HG02884 (cell line): ENCODE results near the gene TSPAN11.

ENCODE experiments used
- ATAC-seq: cut with Tn5 transposase; IDR thresholded peaks from one replicate; pipeline ENCODE4 v1.9.1; 2021; ENCODE audit warnings: mild to moderate bottlenecking, moderate library complexity; ENCODE audit not compliant: unreplicated experiment

The TSPAN11 gene

GRCh38 chr12:30977537-30978349 lies 51.2 kb downstream of the TSPAN11 start:
- ATAC-seq, result no peak

GRCh38 chr12:30978639-30979038 lies 52.1 kb downstream of the TSPAN11 start:
- no peak for ATAC-seq

GRCh38 chr12:30979371-30980259 lies 53.1 kb downstream of the TSPAN11 start:
- ATAC-seq, result no peak

DNA sequence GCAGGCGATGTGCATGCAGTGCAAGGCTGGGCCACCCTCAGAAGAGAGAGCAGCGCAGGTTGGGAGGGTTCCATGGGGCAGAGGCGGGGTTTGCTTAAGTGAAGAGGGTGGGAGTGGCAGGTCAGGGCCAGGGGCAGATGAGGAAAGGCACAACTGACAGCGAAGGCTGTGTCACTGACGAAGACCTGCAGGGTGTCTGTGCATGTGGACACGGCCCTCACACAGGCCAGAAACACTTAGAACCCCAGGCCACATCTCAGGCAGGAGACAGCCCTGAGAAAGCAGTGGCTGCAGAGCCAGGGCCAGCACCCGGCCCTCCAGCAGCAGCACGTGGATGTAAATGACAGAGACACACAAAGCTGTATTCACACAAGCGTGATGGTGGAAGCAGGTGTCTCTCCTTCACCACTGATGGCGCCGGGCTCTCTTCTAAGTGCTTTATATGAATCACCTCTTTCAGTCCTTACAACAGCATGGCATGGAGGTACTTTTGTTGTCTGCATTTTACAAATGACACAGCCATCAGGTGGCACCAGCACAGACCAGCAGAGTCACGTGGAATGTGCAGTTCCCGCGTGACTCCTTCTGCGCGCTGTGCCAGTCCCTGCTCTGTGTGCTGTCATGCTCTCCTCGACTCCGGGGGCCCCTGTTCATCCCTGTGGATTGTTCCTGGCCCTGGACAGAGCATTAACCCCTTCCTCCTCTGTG lies 54.6 kb downstream of the TSPAN11 start:
- no peak for ATAC-seq

DNA sequence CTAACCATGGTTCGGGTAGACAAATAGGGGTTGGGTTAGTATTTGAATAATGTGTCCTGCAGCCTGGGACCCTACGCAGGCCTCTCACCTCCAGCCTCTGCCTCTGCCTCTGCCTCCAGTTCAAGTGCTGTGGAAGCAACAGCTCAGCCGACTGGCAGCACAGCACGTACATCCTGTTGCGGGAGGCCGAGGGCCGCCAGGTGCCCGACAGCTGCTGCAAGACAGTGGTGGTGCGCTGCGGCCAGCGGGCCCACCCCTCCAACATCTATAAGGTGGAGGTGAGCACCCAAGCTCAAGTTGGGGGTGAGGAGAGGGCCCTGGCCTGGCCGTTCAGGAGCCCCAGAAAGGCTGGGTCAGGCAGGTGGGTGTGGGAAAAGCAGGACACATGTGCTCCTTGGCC lies 55.9 kb downstream of the TSPAN11 start:
- no peak for ATAC-seq

DNA sequence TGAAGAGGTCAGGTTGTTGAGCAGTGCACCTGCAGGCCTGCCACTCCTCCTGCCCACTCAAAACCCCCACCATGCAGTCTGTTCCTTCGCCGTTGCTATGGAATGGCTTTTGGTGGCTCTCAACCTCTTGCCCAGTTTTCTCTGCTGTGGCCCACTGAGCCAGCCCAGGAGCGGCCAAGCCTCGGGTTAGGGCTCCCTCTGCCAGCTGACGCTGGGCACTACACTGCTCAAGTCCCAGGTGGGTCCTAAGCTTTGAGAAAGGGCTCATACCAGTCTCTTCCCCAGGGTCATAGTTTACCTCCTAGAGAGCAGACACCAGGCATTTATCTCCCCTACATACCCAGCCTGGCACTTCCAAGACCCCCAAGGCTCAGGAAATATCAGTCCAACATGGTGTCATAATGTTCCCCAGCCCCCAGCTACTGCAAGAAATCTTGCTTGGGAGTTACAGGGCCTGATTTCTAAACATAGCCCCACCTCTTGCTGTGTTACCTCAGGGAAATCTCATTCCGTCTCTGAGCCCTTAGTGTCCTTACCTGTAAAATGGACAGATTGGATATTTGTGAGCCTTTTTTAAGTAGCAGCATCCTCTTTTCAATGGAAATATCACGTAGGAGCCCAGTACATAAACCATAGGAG lies 59.4 kb downstream of the TSPAN11 start:
- ATAC-seq, result no peak

DNA sequence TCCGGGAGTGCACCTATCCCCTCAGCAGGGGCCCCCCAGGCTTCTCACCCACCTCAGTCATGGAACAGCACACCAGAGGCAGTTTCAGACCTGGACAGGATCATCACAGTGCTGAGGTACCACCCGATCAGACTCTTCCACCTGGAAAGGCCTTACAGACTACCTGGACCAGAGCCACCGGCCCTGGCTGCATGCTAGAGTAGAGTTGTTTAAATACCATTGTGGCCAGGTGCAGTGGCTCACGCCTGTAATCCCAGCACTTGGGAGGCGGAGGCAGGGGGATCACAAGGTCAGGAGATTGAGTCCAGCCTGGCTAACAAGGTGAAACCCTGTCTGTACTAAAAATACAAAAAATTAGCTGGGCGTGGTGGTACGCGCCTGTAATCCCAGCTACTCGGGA lies 61.5 kb downstream of the TSPAN11 start:
- ATAC-seq, result no peak

- ATAC-seq, result no peak
Measured at GRCh38 chr12:30988646-30989286, 62.2 kb downstream of the TSPAN11 start.

DNA sequence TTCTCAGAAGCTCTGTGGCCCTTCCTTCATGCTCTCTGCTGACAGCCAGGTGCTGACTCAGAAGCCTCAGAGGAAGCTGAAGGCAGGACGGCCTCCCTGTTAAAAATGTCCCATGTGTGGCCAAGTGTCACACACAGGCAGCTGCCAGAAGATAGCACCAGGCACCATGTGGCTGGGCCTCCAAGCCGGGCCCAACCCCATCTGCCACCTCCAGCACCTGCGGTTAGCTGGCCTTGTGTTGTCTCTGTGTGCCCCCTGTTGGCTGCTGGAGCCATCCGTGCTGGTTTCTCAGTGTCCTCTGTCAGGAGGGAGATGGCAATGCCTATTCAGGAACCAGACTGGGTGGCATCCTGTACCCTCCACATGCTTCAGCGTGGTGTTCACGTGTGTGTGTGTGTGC lies 63.2 kb downstream of the TSPAN11 start:
- ATAC-seq, result no peak

GRCh38 chr12:30990316-30990715 lies 63.8 kb downstream of the TSPAN11 start:
- ATAC-seq, result no peak

- ATAC-seq, result no peak
Measured at GRCh38 chr12:30990776-30991175, 64.2 kb downstream of the TSPAN11 start.

DNA sequence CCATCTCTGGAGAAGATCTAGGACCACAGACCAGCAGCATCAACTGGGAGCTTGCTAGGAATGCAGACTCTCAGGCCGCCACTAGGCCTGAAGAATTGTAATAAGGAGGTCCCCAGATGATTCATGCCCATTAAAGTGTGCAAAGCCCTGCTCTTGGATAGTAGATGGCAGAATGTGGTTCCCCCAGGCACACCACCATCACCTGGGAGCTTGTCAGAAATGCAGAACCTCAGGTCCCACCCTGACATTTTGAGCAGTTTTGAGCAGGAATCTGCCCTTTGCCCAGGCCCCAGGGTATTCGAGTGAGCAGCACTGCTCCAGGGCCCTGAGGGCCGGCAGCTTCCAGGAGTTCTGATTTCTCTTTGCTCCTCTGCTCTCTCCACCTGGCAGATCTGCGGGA lies 64.9 kb downstream of the TSPAN11 start:
- no peak for ATAC-seq

DNA sequence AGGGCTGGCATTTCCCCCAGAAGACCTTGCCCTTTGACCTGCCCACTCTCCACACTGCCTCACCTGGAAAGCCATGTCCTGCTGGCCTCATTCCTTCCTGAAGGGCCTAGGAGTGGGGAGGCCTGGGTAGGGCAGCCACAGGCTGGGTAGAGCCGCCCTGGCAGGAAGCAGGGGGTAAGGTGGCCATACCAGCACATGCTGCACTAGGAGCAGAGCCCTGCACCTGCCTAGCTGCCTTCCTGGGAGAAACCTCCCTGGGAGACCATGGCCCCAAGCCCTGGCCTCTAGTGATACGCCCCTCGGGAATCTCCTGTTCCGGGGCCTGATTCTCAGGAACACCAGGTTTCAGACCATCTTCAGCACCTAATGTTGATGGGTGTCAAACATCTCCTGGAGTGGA lies 65.8 kb downstream of the TSPAN11 start:
- ATAC-seq, result no peak

DNA sequence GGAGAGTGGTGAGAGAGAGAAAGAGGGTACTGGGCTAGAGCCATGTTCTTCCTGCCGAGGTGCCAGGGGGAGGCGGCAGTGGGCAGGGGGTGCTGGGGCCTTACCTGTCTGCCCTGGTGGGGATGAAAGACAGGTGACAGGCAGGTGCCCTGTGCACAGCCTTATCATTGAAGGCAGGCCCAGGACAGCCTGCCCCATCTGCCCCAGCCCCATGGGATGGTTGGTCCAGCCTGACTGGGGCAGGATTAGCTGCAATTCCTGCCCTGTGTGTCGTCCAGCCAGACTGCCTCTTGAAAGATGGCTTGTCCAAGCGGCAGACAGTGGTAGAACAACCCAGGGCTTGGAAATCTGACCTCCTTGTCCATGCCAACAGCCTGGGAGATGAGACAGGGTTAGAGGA lies 67.2 kb downstream of the TSPAN11 start:
- no peak for ATAC-seq

DNA sequence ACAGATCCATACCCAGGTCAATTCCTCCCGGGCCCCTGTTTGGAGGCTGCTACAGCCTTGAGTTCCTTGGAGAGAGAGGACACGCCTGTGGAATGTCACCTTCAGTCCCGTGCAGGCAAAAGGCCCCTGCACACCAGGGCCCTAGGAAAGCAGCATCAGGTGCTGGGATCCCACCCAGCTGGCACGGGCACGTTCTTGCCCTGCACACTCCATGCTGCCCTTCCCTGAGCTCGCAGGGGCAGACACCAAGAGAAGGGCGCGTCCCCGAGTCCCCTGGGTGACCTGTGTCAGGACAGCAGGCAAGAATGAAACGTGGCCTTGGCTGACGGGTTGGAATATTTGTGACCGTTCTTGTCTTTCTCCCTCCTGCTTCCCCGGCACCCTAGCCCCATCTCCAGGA lies 67.7 kb downstream of the TSPAN11 start:
- no peak for ATAC-seq

GRCh38 chr12:30996255-30996654 lies 69.7 kb downstream of the TSPAN11 start:
- ATAC-seq, result no peak

GRCh38 chr12:30996752-30997151 lies 70.2 kb downstream of the TSPAN11 start:
- ATAC-seq, result no peak

DNA sequence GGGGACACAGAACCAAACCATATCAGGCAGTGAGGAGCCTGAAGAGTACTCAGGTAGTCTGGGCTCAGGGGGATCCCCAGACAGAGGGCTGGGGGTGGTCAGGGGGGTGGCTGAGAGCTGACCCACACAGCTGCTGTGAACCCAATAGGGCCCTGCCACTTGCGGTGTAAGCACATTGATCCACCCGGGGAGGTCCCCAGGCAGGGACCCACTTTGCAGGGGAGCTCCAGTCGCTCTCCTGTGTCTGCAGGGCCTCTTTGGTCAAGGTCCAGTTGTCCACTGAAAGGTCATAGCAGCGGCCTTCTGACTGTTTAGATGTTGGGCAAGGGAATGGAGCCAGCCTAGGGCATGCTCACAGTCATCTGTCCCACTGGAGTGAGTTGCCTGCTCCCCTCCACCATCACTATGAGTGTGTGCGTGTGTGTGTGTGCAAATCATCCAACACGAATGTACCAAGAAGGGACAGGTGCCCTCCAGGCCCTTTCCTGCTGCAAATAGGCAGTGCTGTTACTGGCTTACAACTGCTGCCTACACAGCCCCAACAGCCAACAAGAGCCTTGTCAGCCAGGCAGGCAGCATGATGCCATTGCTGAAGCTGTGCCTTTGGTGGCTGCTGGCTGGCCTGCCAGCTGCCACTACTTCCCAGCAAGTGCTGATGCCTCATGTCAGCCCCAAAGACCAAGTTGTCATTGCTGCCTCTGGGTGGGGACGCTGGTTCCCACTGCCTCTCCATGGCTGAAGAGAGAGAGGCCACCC lies 71.3 kb downstream of the TSPAN11 start:
- no peak for ATAC-seq

DNA sequence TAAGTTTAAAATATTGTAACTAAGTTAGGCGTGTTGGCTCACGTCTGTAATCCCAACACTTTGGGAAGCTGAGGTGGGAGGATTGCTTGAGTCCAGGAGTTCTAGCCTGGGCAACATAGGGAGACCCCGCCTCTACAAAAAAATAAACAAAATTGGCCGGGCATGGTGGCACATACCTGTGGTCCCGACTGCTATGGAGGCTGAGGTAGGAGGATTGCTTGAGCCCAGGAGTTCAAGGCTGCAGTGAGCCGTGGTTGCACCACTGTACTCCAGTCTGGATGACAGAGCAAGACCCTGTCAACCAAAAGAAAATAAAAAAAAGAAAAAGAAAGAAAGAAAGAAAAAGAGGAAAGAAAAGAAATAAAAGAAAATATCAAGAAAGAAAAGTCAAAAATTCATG lies 72.5 kb downstream of the TSPAN11 start:
- ATAC-seq, result no peak

- ATAC-seq, result no peak
Measured at GRCh38 chr12:30999723-31000122, 73.2 kb downstream of the TSPAN11 start.
